Nephron (organoid): Measurements from ENCODE around the gene BTLA.

Experiments used
- H3K27ac Mint-ChIP-seq, 3 experiments: 2 replicates each; pipeline ENCODE4 v1.8.0; 2020; ENCODE audit warnings: mixed read lengths in 3 of 3, mild to moderate bottlenecking in 2 of 3, moderate library complexity in 1 of 3
- H3K27me3 Mint-ChIP-seq: 2 replicates; pipeline ENCODE4 v1.8.0; 2021; ENCODE audit warnings: low read depth, mild to moderate bottlenecking, moderate library complexity, mixed read lengths
- H3K36me3 Mint-ChIP-seq: 2 replicates; pipeline ENCODE4 v1.8.0; 2020; ENCODE audit warnings: low read depth, mixed read lengths
- H3K4me1 Mint-ChIP-seq: 2 replicates; pipeline ENCODE4 v1.8.0; 2020; ENCODE audit warnings: mixed read lengths
- H3K4me3 Mint-ChIP-seq, 3 experiments: 2 replicates each; pipeline ENCODE4 v1.8.0; 2020; ENCODE audit warnings: mild to moderate bottlenecking in 3 of 3, mixed read lengths in 3 of 3, moderate library complexity in 2 of 3
- H3K9me3 Mint-ChIP-seq: 2 replicates; pipeline ENCODE4 v1.8.0; 2020; ENCODE audit warnings: mixed read lengths
- TF ChIP-seq, protein P1 (sequence below), 3 experiments: fragments of 200-600 bp; sonication (generic); IDR thresholded peaks; one replicate each; pipeline ENCODE4 v1.5.0; 2021; ENCODE audit warnings: antibody characterized with exemption in 3 of 3; ENCODE audit not compliant: unreplicated experiment in 3 of 3

BTLA gene

DNA sequence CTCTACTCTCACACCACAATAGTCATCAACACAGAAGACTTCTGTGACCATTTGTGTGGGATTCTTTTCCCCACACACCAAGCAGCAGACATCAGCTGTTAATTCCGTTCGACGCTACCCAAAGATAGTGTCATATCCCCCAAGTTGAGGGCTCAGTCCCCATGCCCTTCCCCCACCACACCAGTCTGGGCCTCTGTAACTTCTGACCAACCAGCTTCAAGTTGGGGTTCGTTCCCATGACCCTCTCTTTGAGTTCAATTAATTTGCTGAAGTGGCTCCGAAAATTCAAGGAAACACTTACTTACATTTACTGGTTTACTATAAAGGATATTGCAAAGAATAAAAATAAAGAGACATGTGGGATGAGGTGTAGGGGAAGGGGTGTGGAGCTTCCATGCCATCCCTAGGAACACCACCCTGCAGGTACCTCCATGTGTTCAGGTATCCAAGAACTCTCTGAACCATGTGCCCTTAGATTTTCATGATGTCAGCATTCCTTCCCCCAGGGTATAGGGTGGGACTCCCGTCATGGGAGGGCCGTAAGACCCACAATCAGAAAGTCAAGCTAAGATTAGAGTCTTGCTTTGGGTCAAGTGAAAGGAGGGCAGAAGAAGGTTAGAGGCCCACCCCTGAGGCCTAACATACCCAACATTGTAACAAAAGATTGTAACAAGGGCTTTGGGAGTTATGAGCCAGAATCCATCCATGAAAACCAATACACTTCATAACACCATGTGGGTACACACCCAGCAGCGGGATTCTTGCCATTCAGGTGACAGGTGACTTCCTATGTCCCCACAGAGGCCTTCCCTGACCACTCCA lies 82.7 kb downstream of the BTLA start:
- H3K4me1 Mint-ChIP-seq: no peaks in the 10 kb centered on the region
- H3K9me3 Mint-ChIP-seq: peaks cover 3% of the 10 kb centered on the region
- H3K27ac Mint-ChIP-seq: no peak overlapping the region
- no peaks in the 10 kb centered on the region for H3K36me3 Mint-ChIP-seq
- no peak overlapping the region for H3K4me3 Mint-ChIP-seq
- TF ChIP-seq, protein P1, sequence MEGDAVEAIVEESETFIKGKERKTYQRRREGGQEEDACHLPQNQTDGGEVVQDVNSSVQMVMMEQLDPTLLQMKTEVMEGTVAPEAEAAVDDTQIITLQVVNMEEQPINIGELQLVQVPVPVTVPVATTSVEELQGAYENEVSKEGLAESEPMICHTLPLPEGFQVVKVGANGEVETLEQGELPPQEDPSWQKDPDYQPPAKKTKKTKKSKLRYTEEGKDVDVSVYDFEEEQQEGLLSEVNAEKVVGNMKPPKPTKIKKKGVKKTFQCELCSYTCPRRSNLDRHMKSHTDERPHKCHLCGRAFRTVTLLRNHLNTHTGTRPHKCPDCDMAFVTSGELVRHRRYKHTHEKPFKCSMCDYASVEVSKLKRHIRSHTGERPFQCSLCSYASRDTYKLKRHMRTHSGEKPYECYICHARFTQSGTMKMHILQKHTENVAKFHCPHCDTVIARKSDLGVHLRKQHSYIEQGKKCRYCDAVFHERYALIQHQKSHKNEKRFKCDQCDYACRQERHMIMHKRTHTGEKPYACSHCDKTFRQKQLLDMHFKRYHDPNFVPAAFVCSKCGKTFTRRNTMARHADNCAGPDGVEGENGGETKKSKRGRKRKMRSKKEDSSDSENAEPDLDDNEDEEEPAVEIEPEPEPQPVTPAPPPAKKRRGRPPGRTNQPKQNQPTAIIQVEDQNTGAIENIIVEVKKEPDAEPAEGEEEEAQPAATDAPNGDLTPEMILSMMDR (IDR thresholded peaks at IDR 0.05; ENCODE audit: unreplicated experiment in 3 of 3): no peak
- H3K27me3 Mint-ChIP-seq: peaks cover 6% of the 10 kb centered on the region

DNA sequence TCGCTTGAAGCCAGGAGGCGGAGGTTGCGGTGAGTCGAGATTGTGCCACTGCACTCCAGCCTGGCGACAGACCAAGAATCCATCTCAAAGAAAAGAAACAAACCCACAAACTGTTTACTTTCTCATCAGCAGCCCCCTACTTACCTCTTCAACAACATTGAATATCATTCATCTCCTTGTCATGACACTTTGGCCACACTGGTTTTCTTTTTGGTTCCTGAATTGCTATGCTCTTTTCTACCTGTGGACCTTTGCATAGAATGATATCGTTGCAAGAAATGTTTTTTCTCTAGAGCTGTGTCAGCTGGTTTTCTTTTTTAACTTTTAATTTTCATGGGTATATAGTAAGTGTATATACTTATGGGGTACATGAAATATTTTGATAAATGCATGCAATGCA lies 83.9 kb downstream of the BTLA start:
- H3K27ac Mint-ChIP-seq: no peak overlapping the region
- TF ChIP-seq, protein P1 (IDR thresholded peaks at IDR 0.05; ENCODE audit: unreplicated experiment in 3 of 3): no peak
- H3K27me3 Mint-ChIP-seq: peaks cover 14% of the 10 kb centered on the region
- H3K4me3 Mint-ChIP-seq: no peak overlapping the region
- H3K4me1 Mint-ChIP-seq: peaks cover 6% of the 10 kb centered on the region
- H3K9me3 Mint-ChIP-seq: peaks cover 3% of the 10 kb centered on the region
- no peaks in the 10 kb centered on the region for H3K36me3 Mint-ChIP-seq
